Esophagus squamous epithelium (tissue), 5 donors: Measurements from ENCODE around the gene SPDYE16. TPM values are rescaled to one million over a fixed set of nuclear protein-coding genes. Genes with fewer than 3 reads are reported as not detected.
"Not testable (repeated sequence)": the region's sequence is repeated elsewhere in the genome, so short reads cannot be mapped to it uniquely, and the experiment has no call there.

ENCODE experiments used
- DNase-seq: peaks from one replicate; lab custom pipeline; 2025; lab: John Stamatoyannopoulos, UW
- H3K27ac ChIP-seq, 4 donors: fragments of 200-600 bp; sonication (generic); one replicate each; pipeline ENCODE4 v1.5.1; 2016 to 2019; ENCODE audit warnings: mild to moderate bottlenecking in 1 of 4
- H3K27me3 ChIP-seq, 4 donors: fragments of 200-600 bp; sonication (generic); 1 replicate in 3 of 4; 2 replicates in 1 of 4; pipeline versions ENCODE4 v1.5.1 to v1.6.0; 2017 to 2021; ENCODE audit warnings: antibody characterized with exemption in 1 of 4
- H3K36me3 ChIP-seq, 3 donors: fragments of 200-600 bp; sonication (generic); one replicate each; pipeline ENCODE4 v1.5.1; 2016 to 2019
- H3K4me1 ChIP-seq, 3 donors: fragments of 200-600 bp; sonication (generic); one replicate each; pipeline ENCODE4 v1.5.1; 2017 to 2019
- H3K4me3 ChIP-seq, 4 donors: fragments of 200-600 bp; sonication (generic); 1 replicate in 3 of 4; 2 replicates in 1 of 4; pipeline ENCODE4 v1.5.1; 2016 to 2019; ENCODE audit warnings: mild to moderate bottlenecking in 2 of 4, moderate library complexity in 1 of 4
- H3K9me3 ChIP-seq, 3 donors: fragments of 200-600 bp; sonication (generic); one replicate each; pipeline ENCODE4 v1.5.1; 2016 to 2019
- WGBS, 2 donors: methylation state at CpG; one replicate each; pipeline ENCODE4 v1.1.5; 2018; 5-methylcytosine and 5-hydroxymethylcytosine counted together
- intact Hi-C: fragments of 100-400 bp; cut with DNase I; formaldehyde crosslinking; loops from one replicate; pipeline ENCODE4 v1.15.0; 2022
- total RNA-seq, 4 donors: library from RNA; depleted of rRNA; stranded (reverse); fragments of >200 nt; gene quantifications; one replicate each; pipeline ENCODE4 v1.1.0, GENCODE V29; 2016
- donor health status: DM: yes; HTN: yes; CAD: no.

The SPDYE16 gene, protein sequence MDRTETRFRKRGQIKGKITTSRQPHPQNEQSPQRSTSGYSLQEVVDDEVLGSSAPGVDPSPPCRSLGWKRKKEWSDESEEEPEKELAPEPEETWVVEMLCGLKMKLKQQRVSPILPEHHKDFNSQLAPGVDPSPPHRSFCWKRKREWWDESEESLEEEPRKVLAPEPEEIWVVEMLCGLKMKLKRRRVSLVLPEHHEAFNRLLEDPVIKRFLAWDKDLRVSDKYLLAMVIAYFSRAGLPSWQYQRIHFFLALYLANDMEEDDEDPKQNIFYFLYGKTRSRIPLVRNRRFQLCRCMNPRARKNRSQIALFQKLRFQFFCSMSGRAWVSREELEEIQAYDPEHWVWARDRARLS
- not detected for total RNA-seq

DNA sequence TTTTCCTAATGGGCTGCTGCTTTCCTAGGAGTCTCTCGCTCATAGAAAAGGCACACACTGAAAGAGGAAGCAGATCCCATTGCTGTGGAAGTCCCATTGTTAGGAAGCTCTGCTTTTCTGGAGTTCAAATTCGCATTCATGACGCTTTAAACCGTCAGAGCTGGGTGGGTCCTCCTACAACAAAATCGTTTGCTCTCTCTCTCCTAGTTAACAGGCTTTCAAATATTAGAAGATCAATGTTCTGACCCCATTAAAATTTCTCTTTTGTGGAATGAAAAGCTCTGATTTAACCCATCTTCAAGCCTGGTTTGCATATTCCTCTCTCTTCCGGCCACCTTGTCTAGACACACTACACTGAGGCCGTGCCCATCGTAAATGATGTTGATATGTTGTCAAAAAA is at the start of gene SPDYE16:
TSS of gene SPDYE16 (minus strand) at position 101 of the 400 bp plus-strand sequence. CDS start 1,838 bp downstream, outside the sequence.
- H3K27me3 ChIP-seq, H3K9me3 ChIP-seq, H3K36me3 ChIP-seq, H3K4me3 ChIP-seq, DNase-seq, intact Hi-C loops, H3K27ac ChIP-seq, H3K4me1 ChIP-seq: not testable (repeated sequence)
- no CpG with 5 or more reads among the region's 8 CpGs for WGBS, 2 donors

DNA sequence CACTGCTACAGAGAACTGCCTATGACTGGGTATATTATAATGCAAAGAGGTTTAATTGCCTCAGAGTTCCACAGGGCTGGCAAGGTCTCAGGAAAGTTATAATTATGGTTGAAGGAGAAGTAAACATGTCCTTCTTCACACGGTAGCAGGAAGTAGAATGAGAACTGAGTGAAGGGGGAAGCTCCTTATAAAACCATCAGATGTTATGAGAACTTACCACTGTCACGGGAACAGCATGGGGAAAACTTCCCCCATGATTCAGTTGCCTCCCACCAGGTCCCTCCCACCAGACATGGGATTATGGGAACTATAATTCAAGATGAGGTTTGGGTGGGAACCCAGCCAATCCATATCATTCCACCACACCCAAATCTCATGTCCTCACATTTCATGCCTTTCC is 49.6 kb upstream of the SPDYE16 start:
- Histone ChIP-seq H3K36me3 (peaks cover 0 to 13% (median 0%) of the 10 kb centered on the region in 3 donors), H3K4me1 (peaks cover 0 to 17% (median 3%) of the 10 kb centered on the region in 3 donors)
- H3K9me3 ChIP-seq, H3K27me3 ChIP-seq, H3K4me3 ChIP-seq, H3K27ac ChIP-seq, intact Hi-C loops, DNase-seq: not testable (repeated sequence)
- WGBS, 2 donors: 37 to 58% methylated on average over 2 of the region's 2 CpGs

DNA sequence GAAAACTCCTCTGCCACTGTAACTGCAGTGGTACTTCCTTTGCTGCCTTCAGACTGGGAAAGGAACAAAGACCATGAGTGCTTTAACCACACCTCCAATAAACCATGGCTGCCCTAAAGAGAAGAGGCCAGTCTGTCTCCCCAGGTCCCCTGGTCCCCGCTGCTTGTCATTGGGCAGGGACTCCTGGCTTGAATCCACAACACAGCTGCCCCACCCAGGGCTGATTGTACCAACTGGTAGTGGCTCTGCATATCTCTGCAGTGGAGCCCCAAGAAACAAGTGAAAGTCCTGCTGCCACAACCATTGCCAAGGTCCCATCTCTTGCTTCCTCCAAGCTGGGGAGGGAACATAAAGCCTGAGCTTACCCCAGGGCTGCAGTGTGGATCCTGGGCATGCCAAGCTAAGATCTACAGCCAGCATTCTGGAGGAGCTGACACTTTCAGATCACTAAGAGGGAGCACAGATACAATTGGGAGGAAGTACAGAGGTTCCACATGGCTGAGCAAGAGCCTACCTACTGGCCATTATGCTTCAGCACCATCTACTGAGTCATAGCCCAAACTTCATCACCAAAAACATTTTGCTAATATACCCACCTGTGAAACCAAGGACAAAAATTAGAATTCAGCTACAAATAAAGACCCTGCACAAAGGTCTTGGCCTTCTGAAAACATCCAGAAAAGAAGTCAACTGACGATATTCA is 48.7 kb upstream of the SPDYE16 start:
- H3K9me3 ChIP-seq, H3K4me3 ChIP-seq, intact Hi-C loops, DNase-seq, H3K27me3 ChIP-seq, H3K27ac ChIP-seq: not testable (repeated sequence)
- WGBS, 2 donors: 65 to 89% methylated on average over 1 of the region's 2 CpGs
- peaks cover 0 to 13% (median 0%) of the 10 kb centered on the region in 3 donors for H3K36me3 ChIP-seq
- H3K4me1 ChIP-seq: peaks cover 0 to 17% (median 3%) of the 10 kb centered on the region in 3 donors

DNA sequence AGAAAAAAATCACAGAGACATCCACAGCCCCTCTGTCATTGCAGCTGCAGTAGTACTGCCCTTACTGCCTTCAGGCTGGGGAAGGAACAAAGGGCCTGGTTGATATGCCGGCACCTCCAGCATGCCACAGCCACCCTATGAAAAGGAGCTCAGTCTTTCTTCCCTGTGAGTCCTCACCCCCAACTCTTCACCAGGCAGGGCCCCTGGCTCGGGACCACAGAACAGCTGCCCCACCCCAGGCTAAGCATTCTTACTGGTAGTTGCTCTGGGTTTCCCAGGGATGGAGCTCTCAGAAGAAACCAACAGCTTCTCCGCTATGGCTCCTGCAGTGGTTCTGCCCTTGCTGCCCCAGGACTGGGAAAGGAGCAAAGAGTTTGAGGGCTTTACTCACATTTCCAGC is 47.9 kb upstream of the SPDYE16 start:
- peaks cover 0 to 13% (median 0%) of the 10 kb centered on the region in 3 donors for H3K36me3 ChIP-seq
- H3K27ac ChIP-seq, intact Hi-C loops, H3K27me3 ChIP-seq, H3K9me3 ChIP-seq, DNase-seq, H3K4me3 ChIP-seq: not testable (repeated sequence)
- peaks cover 0 to 17% (median 3%) of the 10 kb centered on the region in 3 donors for H3K4me1 ChIP-seq
- WGBS, 2 donors: 80 to 100% methylated on average over 1 of the region's 3 CpGs

DNA sequence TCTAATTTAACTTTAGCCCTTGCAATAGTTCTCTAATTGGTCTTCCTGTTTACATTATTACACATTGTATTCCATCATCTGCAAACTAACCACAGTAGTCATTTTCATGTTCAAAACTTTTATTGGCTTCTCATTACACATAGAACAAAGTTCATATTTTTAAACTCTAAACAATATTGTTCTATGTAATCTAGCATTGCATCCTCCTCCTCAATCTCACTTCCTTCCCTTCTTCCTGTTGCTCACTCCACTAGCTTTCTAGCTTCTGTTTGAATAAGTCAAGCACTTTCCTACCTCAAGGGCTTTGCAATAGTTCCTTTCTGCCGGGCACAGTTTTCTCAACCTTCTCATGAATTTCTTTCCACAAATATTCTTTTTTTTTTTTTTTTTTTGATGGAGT is 45.5 kb upstream of the SPDYE16 start:
- 33% methylated on average over 1 of the region's 1 CpG; no CpG with 5 or more reads in 1 of the 2 donors for WGBS, 2 donors

DNA sequence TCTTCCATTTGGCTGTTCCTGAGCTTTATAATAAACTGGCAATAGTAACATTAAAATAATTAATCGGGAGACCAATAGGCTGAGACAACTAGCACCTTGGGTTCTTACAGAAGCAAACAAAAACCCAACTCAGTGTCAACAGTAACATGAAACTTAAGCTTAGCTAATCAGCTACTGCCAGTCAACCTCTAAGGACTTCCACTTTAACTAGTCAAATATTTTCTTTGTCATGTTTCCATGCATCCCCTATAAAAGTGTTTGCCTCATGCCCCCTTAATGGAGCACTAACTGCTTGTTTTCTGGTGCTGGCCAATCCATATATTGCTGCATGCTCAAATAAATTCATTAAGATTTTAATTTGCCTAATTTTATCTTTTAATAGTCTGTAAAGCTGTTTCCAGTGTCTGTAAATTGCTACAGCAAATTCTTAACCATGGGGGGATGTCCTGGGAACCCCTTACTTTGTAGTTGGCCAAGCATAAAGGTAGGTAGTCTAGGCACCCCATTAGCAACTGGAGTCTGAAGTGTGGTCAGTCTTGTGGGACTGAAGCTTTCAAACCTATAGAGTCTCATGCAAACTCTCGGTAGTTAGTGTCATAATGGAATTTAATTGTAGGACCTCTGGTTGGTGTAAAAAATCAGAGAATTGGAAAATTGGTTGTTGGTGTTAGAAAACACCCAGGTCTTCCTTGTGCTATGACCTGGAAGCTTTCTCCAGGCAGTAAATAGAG is 43.7 kb upstream of the SPDYE16 start:
- H3K4me1 ChIP-seq: peaks cover 3 to 34% (median 14%) of the 10 kb centered on the region in 3 donors
- intact Hi-C loops, H3K27ac ChIP-seq: not testable (repeated sequence)

More for the DNA sequence above, 45.5 kb upstream of the SPDYE16 start:
- Histone ChIP-seq H3K4me1 (peaks cover under 1 to 25% (median 9%) of the 10 kb centered on the region in 3 donors), H3K36me3 (peaks cover 0 to 13% (median 0%) of the 10 kb centered on the region in 3 donors)
- H3K27ac ChIP-seq, intact Hi-C loops, H3K9me3 ChIP-seq, H3K27me3 ChIP-seq, H3K4me3 ChIP-seq, DNase-seq: not testable (repeated sequence)

DNA sequence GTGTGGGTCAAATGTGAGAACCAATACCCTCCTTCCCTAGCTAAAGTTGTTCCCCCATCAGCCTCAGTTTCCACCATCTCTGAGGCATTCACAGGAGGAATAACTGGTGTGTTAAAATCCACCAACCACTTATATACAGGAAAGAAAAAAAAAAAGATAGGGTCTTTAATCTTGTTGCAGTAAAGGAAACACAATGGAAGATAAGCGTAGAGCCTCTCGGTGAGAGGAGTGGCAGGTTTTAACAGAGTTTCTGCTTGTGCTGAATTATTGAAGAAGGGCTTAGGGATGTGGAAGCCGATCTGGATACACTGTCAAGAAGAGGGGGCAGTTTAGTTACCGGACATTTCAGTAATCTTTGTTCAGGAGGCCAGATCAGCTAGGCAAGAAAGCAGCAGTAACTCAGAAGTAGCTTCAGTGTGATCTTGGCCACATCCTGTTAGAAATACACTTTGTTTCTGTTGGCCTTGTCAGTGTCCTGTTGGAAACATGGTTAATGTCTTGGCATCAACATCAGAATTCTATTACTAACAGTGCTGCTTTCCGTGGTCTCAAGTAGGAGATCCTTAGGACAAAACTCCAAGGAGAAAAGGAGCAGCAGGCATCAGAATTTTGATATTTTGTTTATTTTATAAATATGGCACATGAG is 40.7 kb upstream of the SPDYE16 start:
- H3K36me3 ChIP-seq, H3K4me3 ChIP-seq, intact Hi-C loops, H3K9me3 ChIP-seq, DNase-seq, H3K27me3 ChIP-seq: not testable (repeated sequence)
- 11 to 19% methylated on average over 4 to 5 of the region's 5 CpGs for WGBS, 2 donors
- Histone ChIP-seq H3K4me1 (peaks cover 3 to 28% (median 14%) of the 10 kb centered on the region in 3 donors), H3K27ac (peak overlapping the region; percentile 71 to 85 (median 84))

More for the DNA sequence above, 43.7 kb upstream of the SPDYE16 start:
- not testable (repeated sequence) for DNase-seq, H3K27me3 ChIP-seq, H3K4me3 ChIP-seq, H3K9me3 ChIP-seq
- 67 to 85% methylated on average over 2 of the region's 2 CpGs for WGBS, 2 donors
- H3K36me3 ChIP-seq: peaks cover 0 to 13% (median 0%) of the 10 kb centered on the region in 3 donors

DNA sequence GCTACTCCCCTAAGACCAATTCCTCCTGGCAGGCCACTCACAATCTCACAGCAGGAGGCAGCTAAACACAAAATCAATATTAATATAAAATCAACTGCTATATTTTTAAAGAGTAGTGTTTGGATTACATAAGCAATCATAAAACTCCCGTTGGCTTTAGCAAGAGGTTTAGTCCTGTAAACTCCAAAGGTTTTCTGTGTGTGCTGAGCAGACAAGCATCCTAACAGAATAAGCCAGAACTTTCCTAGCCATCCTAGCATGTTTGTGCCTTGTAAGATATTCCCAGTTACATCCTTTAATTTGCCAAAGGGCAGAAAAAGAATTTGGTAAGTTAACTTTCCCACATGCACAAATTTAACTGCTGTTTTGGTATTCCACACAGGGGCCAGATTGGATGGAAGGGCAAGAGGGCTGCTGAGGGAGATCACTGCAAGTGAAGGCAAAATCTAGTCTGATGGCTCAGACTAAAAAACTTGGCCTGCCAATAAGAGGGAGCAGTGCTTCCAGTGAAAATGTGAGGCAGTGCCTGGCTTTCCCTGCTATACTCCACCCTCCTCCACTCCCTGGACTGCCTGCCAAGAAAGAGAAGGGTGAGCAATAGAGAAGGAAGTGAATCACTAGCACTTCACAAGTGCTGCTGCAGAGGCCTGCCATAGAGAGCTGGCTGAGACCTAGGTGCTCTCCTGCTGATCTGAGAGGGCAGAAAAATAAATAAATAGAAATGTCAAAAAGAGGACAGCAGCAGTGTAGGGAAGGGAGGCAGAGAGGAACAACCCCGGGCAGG is 39.9 kb upstream of the SPDYE16 start:
- H3K4me3 ChIP-seq, H3K36me3 ChIP-seq, H3K9me3 ChIP-seq, intact Hi-C loops, H3K27me3 ChIP-seq: not testable (repeated sequence)
- peak; percentile 1 for DNase-seq
- H3K27ac ChIP-seq: peak overlapping the region; percentile 71 to 85 (median 84)
- H3K4me1 ChIP-seq: peaks cover 3 to 25% (median 14%) of the 10 kb centered on the region in 3 donors
- 11 to 14% methylated on average over 2 of the region's 2 CpGs for WGBS, 2 donors

DNA sequence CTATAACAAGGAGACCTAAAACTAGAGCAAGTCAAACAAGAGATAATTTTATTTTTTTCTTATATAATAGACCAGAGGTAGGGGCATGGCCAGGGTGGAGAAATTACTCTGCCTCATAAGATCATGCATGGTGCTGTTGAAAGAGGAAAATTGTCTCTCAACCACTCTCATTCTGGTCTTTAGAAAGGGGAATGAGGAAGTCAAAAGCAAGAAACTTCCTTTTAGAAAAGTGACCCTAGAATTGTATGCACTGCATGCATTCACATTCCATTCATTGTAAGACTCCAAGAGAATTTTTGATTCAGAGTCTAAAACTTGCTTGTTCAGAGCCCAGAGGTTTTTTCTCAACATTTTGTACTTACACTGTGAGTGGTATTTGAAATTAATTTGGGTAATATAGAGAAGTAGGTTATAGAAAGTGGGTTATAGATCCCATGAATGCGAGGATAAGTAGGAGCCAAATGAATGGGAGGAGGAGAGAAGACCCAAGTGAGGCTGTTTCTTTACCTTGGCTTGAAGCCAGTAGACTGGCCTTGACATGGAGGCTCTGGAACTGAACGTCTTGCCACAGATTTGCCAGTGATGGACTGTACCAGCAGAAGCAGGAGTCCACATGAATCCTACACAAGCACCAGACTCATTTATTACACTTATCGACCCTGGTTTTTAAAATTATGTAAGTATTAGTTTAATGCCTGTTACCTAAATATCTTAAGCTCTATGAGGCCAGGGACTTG is 33.0 kb upstream of the SPDYE16 start:
- 47 to 48% methylated on average over 3 of the region's 3 CpGs for WGBS, 2 donors

DNA sequence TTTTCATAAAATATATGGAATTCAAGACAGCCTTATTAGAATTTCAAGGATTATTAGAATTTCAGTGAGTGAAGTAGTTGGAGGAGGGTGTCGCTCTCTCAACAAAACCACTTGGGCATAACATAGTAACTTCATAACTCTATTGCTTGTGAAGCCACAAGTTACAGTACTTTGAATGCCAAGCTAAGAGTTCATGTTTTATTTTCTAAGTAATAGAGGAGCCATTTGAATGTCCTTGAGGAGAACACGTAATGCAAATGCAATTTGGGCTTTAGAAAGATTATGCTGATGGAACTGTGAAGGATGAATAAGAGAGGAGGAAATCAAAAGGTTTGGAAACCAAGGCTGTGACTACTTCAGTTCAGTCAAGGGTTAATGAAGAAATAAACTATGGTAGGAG is 32.3 kb upstream of the SPDYE16 start:
- 90 to 100% methylated on average over 1 of the region's 2 CpGs for WGBS, 2 donors
- H3K36me3 ChIP-seq, H3K4me1 ChIP-seq, H3K9me3 ChIP-seq, H3K27ac ChIP-seq, H3K27me3 ChIP-seq, H3K4me3 ChIP-seq, intact Hi-C loops, DNase-seq: not testable (repeated sequence)

More for the DNA sequence above, 33.0 kb upstream of the SPDYE16 start:
- DNase-seq, intact Hi-C loops, H3K4me1 ChIP-seq, H3K4me3 ChIP-seq, H3K27ac ChIP-seq, H3K27me3 ChIP-seq, H3K36me3 ChIP-seq, H3K9me3 ChIP-seq: not testable (repeated sequence)

DNA sequence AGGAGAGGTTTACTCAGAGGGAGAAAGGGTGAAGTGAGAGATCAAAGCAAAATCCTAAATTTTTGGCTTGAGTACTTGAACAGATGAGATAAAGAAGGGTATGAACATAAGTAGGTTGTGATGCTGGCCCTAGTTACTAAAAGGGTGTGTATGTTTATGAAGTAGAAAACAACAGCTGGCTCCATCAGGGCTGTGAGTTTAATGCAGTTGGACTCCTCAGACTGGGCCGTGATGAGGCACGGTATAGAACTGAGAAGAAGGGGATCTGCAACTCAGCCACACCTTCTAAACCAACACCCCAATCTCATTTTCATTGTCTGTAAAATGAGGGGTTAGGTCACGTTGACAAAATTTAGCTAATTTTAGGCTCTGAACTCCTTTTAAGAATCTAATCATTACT is 29.2 kb upstream of the SPDYE16 start:
- DNase-seq, H3K9me3 ChIP-seq, H3K27me3 ChIP-seq, H3K4me3 ChIP-seq, H3K36me3 ChIP-seq, H3K4me1 ChIP-seq, H3K27ac ChIP-seq, intact Hi-C loops: not testable (repeated sequence)
- 78 to 86% methylated on average over 3 of the region's 3 CpGs for WGBS, 2 donors
